KMS-11 (cell line): ENCODE measurements around the gene AP3B1.

ENCODE experiments used
- H2AFZ ChIP-seq: fragments of 200-600 bp; sonication (generic); 2 replicates; pipeline ENCODE4 v1.6.1; 2016; ENCODE audit warnings: antibody characterized with exemption, mixed run types, low read depth
- H3K27ac ChIP-seq: fragments of 200-600 bp; sonication (generic); 2 replicates; pipeline ENCODE4 v1.6.1; 2016; ENCODE audit warnings: mild to moderate bottlenecking, mixed run types
- H3K27me3 ChIP-seq: fragments of 200-600 bp; sonication (generic); 2 replicates; pipeline ENCODE4 v1.6.1; 2017; ENCODE audit warnings: mild to moderate bottlenecking, low read depth, mixed run types, moderate library complexity; ENCODE audit not compliant: insufficient read depth
- H3K36me3 ChIP-seq: fragments of 200-600 bp; sonication (generic); 2 replicates; pipeline ENCODE4 v1.6.1; 2017; ENCODE audit warnings: mild to moderate bottlenecking, mixed run types; ENCODE audit not compliant: insufficient read depth
- H3K4me1 ChIP-seq: fragments of 200-600 bp; sonication (generic); 2 replicates; pipeline ENCODE4 v1.6.1; 2016; ENCODE audit warnings: mild to moderate bottlenecking, low read depth, mixed run types; ENCODE audit not compliant: poor library complexity, severe bottlenecking
- H3K4me2 ChIP-seq: fragments of 200-600 bp; sonication (generic); 2 replicates; pipeline ENCODE4 v1.7.0; 2016; ENCODE audit warnings: mild to moderate bottlenecking, mixed run types
- H3K4me3 ChIP-seq: fragments of 200-600 bp; sonication (generic); IDR thresholded peaks from 2 replicates; pipeline ENCODE4 v1.6.1; 2017; ENCODE audit warnings: low read depth, low read length, mixed read lengths; ENCODE audit not compliant: insufficient read depth
- H3K79me2 ChIP-seq: fragments of 200-600 bp; sonication (generic); 2 replicates; pipeline ENCODE4 v1.6.1; 2016; ENCODE audit warnings: low read depth, mixed run types; ENCODE audit not compliant: insufficient read depth
- H3K9ac ChIP-seq: fragments of 200-600 bp; sonication (generic); 2 replicates; pipeline ENCODE4 v1.6.1; 2016; ENCODE audit warnings: mild to moderate bottlenecking, mixed run types
- H4K20me1 ChIP-seq: fragments of 200-600 bp; sonication (generic); 2 replicates; pipeline ENCODE4 v1.6.1; 2016; ENCODE audit warnings: mild to moderate bottlenecking, mixed run types; ENCODE audit not compliant: insufficient read depth
- TF ChIP-seq, protein P1 (sequence below): fragments of 200-600 bp; sonication (generic); conservative IDR thresholded peaks from 2 replicates; pipeline ENCODE4 v1.6.1; 2017; ENCODE audit warnings: low read depth, mild to moderate bottlenecking, antibody characterized with exemption, low read length, moderate library complexity, mixed read lengths

Gene AP3B1

DNA sequence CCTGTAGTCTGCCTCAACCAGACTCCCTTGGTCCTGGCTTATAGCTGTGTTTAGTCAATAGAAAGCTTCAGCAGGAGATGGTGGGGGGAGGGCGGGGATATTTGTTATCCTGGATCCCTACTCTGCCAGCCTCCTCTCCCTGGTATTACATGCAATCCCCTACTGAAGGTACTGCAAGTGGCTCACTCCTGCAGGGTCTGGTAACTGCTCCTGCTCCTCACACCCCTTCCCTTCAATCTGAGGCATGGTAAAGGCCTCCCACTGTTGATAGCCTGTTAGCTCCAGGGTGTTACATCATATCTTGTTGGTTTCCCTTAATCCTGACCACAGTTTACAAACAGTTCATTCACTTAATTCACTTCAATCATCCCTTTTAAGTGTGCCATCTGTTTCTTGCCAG is 137.5 kb downstream of the AP3B1 start:
- H3K4me3 ChIP-seq: no peak overlapping the region
- no peaks in the 10 kb centered on the region for H3K27me3 ChIP-seq
- H3K4me2 ChIP-seq: no peak overlapping the region
- no peaks in the 10 kb centered on the region for H3K36me3 ChIP-seq
- H2AFZ ChIP-seq: no peak overlapping the region
- H3K4me1 ChIP-seq: no peaks in the 10 kb centered on the region
- no peak overlapping the region for H3K27ac ChIP-seq
- H4K20me1 ChIP-seq: no peaks in the 10 kb centered on the region
- TF ChIP-seq, protein P1, sequence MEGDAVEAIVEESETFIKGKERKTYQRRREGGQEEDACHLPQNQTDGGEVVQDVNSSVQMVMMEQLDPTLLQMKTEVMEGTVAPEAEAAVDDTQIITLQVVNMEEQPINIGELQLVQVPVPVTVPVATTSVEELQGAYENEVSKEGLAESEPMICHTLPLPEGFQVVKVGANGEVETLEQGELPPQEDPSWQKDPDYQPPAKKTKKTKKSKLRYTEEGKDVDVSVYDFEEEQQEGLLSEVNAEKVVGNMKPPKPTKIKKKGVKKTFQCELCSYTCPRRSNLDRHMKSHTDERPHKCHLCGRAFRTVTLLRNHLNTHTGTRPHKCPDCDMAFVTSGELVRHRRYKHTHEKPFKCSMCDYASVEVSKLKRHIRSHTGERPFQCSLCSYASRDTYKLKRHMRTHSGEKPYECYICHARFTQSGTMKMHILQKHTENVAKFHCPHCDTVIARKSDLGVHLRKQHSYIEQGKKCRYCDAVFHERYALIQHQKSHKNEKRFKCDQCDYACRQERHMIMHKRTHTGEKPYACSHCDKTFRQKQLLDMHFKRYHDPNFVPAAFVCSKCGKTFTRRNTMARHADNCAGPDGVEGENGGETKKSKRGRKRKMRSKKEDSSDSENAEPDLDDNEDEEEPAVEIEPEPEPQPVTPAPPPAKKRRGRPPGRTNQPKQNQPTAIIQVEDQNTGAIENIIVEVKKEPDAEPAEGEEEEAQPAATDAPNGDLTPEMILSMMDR: no peak
- H3K79me2 ChIP-seq: no peaks in the 10 kb centered on the region
- H3K9ac ChIP-seq: no peak overlapping the region

DNA sequence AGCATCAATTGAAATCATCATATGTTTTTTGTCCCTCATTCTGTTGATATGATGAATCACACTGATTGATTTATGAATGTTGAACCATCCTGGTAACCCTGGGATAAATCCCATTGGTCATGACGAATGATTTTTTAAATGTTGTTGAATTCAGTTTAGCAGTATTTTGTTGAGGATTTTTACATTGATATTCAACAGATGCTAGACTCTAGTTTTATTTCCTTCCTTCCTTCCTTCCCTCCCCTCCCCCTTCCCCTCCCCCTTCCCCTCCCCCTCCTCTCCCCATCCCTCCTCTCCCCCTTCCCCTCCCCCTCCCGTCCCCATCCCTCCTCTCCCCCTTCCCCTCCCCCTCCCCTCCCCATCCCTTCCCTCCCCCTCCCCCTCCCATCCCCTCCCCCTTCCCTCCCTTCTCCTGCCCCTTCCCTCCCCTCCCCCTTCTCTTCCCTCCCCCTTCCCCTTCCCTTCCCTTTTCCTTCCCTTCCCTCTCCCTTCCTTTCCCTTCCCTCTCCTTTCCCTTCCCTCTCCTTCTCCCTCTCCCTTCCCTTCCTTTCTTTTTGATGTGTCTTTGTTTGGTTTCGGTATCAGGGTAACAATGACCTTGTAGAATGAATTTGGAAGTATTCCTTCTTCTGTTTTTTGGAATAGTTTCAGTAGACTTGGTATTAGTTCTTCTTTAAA is 142.8 kb downstream of the AP3B1 start:
- Histone ChIP-seq H3K36me3 (no peaks in the 10 kb centered on the region), H3K27ac (no peak overlapping the region), H3K4me3 (no peak overlapping the region), H3K9ac (no peak overlapping the region), H3K27me3 (no peaks in the 10 kb centered on the region), H4K20me1 (no peaks in the 10 kb centered on the region), H2AFZ (no peak overlapping the region), H3K79me2 (no peaks in the 10 kb centered on the region), H3K4me1 (peaks cover 20% of the 10 kb centered on the region), H3K4me2 (no peak overlapping the region)
- TF ChIP-seq, protein P1: no peak

DNA sequence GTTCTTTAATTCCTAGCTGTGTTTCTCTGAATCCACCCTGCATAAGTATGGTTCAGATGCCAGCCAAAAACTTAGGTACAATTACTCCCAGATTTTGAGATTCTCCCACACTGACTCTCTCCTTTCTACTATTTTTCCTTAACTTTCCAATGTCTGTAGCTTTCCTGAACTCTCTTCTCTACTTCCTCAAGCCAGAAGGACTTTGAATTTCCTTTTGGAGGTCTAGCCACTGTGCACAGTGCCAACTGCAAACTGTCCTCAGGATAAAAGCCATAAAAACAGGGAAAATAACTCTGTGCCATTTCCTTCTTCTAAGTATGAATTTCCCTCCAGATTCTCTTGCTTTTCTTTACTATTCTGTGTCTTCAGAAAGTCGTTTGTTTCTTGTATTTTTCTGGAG is 157.2 kb downstream of the AP3B1 start:
- H3K4me3 ChIP-seq: no peak overlapping the region
- no peaks in the 10 kb centered on the region for H3K4me1 ChIP-seq
- H2AFZ ChIP-seq: no peak overlapping the region
- H3K27ac ChIP-seq: no peak overlapping the region
- no peaks in the 10 kb centered on the region; the same call in 1 of the 2 replicates for H3K36me3 ChIP-seq
- H3K9ac ChIP-seq: no peak overlapping the region
- TF ChIP-seq, protein P1: no peak
- H3K4me2 ChIP-seq: no peak overlapping the region
- no peaks in the 10 kb centered on the region for H3K27me3 ChIP-seq
- no peaks in the 10 kb centered on the region for H4K20me1 ChIP-seq
- H3K79me2 ChIP-seq: no peaks in the 10 kb centered on the region

DNA sequence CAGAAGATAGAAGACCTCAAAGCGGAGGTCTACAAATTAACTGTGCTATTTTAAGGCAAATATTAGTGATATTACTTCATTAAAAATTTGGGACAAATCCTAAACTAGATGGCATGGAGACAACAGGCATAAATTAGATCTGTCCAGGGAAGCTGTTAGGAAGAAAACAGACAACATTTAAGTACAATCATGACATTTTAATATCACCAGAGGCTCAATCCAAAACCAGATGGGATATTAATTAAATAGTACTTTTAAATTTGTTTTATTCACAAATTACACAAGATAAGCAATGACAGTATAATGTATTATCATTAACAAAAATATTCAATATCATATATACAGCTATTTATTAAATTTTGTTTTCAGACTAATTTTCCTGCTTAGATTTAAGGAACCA is 161.1 kb downstream of the AP3B1 start:
- H3K4me1 ChIP-seq: no peaks in the 10 kb centered on the region
- H3K4me3 ChIP-seq: no peak overlapping the region
- TF ChIP-seq, protein P1: no peak
- no peak overlapping the region for H3K27ac ChIP-seq
- no peak overlapping the region for H3K4me2 ChIP-seq
- H2AFZ ChIP-seq: no peak overlapping the region
- no peaks in the 10 kb centered on the region for H3K27me3 ChIP-seq
- no peaks in the 10 kb centered on the region; the same call in 1 of the 2 replicates for H3K36me3 ChIP-seq
- no peaks in the 10 kb centered on the region; the same call in 1 of the 2 replicates for H4K20me1 ChIP-seq
- H3K79me2 ChIP-seq: no peaks in the 10 kb centered on the region
- H3K9ac ChIP-seq: no peak overlapping the region
